GM23338 (cell line): Measurements from ENCODE around the gene C15orf61. TPM values are rescaled to one million over a fixed set of nuclear protein-coding genes. Genes with fewer than 3 reads are reported as not detected.

Experiments
- CREB1 ChIP-seq: fragments of 250-450 bp; sonication (Bioruptor Pico); IDR thresholded peaks from 2 replicates; pipeline ENCODE4 v1.5.0; 2020; ENCODE audit warnings: low read depth, mild to moderate bottlenecking, moderate library complexity
- CTCF ChIP-seq, 2 experiments: fragments of 200-600 bp in 1 of 2; sonication (generic) in 1 of 2; conservative IDR thresholded peaks; 2 replicates each; pipeline versions ENCODE4 v1.5.1 to v1.6.1; 2016 to 2017; ENCODE audit warnings: antibody characterized with exemption in 2 of 2, low read depth in 2 of 2, mild to moderate bottlenecking in 2 of 2, moderate library complexity in 1 of 2
- ETS1 ChIP-seq: IDR thresholded peaks from 2 replicates; pipeline ENCODE4 v1.6.1; 2016; ENCODE audit warnings: antibody characterized with exemption
- NANOG ChIP-seq: IDR thresholded peaks from 2 replicates; pipeline ENCODE4 v1.6.1; 2016; ENCODE audit warnings: antibody characterized with exemption, borderline replicate concordance
- POLR2AphosphoS5 ChIP-seq: IDR thresholded peaks from 2 replicates; pipeline ENCODE4 v1.6.1; 2016; ENCODE audit warnings: antibody characterized with exemption, low read depth
- STAT1 ChIP-seq: IDR thresholded peaks from one replicate; pipeline ENCODE4 v1.6.1; 2016; ENCODE audit warnings: antibody characterized with exemption; ENCODE audit not compliant: unreplicated experiment
- ZNF114 ChIP-seq: fragments of 250-450 bp; sonication (Bioruptor Pico); IDR thresholded peaks from 2 replicates; pipeline ENCODE4 v1.5.0; 2020; ENCODE audit warnings: mild to moderate bottlenecking, moderate library complexity
- ZNF331 ChIP-seq: fragments of 250-450 bp; sonication (Bioruptor Pico); IDR thresholded peaks from 2 replicates; pipeline ENCODE4 v1.5.0; 2020; ENCODE audit warnings: low read depth, mild to moderate bottlenecking, moderate library complexity
- polyA plus RNA-seq: library from polyadenylated mRNA; unstranded; fragments of >200 nt; fragmentation: Nextera tagmentation; extraction: Ambion mirVana; gene quantifications from 2 replicates; pipeline ENCODE4 v1.2.1, GENCODE V29; 2016
- total RNA-seq: library from RNA; depleted of rRNA; stranded (reverse); fragments of >200 nt; shearing (Covaris generic); gene quantifications from 2 replicates; pipeline ENCODE4 v1.2.3, GENCODE V29; 2014
- TF ChIP-seq, protein P1 (sequence below): fragments of 250-450 bp; sonication (Bioruptor Pico); IDR thresholded peaks from 2 replicates; pipeline ENCODE4 v1.5.0; 2020; ENCODE audit warnings: mild to moderate bottlenecking, moderate library complexity

C15orf61 gene
- total and polyA plus RNA-seq, 2 experiments from 2014 or later: 1.8 to 5.9 TPM

DNA sequence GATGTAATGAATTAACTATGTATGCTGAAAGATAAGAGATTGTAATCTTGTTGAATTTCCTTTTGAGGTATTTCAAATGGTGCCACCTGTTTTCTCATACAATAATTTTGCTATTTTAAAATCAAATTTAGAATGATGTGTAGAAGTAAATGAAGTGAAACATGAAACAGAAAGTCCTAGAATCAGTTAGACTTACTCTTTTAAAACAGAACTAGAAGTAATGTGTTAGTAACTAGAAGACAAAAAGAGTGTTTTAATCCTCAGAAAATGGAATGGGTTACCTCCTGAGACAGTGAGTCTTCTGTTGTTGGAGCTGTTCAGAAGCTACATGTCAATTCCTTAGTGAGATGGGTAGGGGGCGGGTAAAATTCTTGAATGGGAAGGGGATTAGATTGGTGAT, 13.4 kb downstream of the C15orf61 start (continued):
- TF ChIP-seq, protein P1, sequence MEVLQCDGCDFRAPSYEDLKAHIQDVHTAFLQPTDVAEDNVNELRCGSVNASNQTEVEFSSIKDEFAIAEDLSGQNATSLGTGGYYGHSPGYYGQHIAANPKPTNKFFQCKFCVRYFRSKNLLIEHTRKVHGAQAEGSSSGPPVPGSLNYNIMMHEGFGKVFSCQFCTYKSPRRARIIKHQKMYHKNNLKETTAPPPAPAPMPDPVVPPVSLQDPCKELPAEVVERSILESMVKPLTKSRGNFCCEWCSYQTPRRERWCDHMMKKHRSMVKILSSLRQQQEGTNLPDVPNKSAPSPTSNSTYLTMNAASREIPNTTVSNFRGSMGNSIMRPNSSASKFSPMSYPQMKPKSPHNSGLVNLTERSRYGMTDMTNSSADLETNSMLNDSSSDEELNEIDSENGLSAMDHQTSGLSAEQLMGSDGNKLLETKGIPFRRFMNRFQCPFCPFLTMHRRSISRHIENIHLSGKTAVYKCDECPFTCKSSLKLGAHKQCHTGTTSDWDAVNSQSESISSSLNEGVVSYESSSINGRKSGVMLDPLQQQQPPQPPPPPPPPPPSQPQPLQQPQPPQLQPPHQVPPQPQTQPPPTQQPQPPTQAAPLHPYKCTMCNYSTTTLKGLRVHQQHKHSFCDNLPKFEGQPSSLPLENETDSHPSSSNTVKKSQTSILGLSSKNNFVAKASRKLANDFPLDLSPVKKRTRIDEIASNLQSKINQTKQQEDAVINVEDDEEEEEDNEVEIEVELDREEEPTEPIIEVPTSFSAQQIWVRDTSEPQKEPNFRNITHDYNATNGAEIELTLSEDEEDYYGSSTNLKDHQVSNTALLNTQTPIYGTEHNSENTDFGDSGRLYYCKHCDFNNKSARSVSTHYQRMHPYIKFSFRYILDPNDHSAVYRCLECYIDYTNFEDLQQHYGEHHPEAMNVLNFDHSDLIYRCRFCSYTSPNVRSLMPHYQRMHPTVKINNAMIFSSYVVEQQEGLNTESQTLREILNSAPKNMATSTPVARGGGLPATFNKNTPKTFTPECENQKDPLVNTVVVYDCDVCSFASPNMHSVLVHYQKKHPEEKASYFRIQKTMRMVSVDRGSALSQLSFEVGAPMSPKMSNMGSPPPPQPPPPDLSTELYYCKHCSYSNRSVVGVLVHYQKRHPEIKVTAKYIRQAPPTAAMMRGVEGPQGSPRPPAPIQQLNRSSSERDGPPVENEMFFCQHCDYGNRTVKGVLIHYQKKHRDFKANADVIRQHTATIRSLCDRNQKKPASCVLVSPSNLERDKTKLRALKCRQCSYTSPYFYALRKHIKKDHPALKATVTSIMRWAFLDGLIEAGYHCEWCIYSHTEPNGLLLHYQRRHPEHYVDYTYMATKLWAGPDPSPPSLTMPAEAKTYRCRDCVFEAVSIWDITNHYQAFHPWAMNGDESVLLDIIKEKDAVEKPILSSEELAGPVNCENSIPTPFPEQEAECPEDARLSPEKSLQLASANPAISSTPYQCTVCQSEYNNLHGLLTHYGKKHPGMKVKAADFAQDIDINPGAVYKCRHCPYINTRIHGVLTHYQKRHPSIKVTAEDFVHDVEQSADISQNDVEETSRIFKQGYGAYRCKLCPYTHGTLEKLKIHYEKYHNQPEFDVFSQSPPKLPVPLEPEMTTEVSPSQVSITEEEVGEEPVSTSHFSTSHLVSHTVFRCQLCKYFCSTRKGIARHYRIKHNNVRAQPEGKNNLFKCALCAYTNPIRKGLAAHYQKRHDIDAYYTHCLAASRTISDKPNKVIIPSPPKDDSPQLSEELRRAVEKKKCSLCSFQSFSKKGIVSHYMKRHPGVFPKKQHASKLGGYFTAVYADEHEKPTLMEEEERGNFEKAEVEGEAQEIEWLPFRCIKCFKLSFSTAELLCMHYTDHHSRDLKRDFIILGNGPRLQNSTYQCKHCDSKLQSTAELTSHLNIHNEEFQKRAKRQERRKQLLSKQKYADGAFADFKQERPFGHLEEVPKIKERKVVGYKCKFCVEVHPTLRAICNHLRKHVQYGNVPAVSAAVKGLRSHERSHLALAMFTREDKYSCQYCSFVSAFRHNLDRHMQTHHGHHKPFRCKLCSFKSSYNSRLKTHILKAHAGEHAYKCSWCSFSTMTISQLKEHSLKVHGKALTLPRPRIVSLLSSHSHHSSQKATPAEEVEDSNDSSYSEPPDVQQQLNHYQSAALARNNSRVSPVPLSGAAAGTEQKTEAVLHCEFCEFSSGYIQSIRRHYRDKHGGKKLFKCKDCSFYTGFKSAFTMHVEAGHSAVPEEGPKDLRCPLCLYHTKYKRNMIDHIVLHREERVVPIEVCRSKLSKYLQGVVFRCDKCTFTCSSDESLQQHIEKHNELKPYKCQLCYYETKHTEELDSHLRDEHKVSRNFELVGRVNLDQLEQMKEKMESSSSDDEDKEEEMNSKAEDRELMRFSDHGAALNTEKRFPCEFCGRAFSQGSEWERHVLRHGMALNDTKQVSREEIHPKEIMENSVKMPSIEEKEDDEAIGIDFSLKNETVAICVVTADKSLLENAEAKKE: no peak
- TF ChIP-seq ETS1 (no peak), NANOG (no peak), ZNF331 (CRISPR knock-in tag) (no peak), CREB1 (CRISPR knock-in tag) (no peak), ZNF114 (CRISPR knock-in tag) (no peak), CTCF (conservative IDR thresholded peaks at IDR 0.05; ENCODE audit: low read depth in 2 of 2) (no peak), STAT1 (no peak), POLR2AphosphoS5 (no peak)
